NOMO-1 treated with DMSO at 0.1 percent for 48 hours (cell line): ENCODE data around the gene EEIG1.

Source experiments
- DNase-seq: peaks from one replicate; lab custom pipeline; 2025; ENCODE audit not compliant: unreplicated experiment; lab: John Stamatoyannopoulos, UW

Gene EEIG1

GRCh38 chr9:127942216-127943010 lies 38.4 kb downstream of the EEIG1 start:
- peak; percentile 47 for DNase-seq

GRCh38 chr9:127941961-127942215 lies 38.9 kb downstream of the EEIG1 start:
- DNase-seq: no peak

DNA sequence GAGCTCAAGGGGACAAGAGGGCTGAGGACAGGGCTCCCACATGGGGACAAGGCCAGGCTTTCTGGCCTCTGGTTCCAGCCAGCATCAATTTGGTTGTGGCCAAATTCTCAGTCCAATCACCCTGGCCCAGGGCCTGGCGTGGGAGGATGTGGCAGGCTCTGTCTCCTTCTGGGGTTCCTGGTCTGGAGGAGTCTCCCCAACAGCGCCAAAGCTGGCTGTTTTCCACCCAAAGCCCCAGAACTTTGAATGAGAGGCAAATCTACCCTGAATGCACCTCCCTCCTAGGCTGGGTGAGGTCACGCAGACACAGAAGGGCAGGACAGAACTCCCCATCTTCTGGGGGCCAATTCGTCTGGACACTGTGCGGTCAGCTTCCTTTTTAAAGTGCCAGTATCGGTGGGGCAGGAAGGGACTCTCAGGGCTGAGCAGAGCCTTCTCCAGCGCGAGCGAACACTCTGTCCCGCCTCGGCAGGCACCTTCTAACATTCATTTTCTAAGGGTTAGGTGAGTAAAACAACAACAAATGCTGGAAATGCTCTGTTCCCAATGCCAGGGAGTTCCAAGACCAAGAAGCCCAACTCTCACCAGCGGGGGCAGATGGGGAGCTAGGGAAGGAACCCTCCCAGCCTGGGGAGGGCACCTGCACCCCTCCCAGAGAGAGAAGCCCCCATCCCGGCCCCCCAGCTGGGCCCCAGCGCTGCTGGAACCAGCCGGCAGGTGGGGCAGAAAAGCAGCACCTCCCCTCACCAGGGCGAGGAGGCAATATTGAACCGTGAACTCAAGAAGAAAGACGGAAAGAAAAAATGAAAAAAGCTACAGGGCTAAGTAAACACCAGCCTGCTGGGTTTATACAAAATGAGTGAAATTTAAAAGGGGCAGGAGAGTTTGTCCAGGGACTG lies 39.5 kb downstream of the EEIG1 start:
- no peak for DNase-seq

- no peak for DNase-seq
These were observed 40.2 kb downstream of the EEIG1 start for GRCh38 chr9:127940593-127940992.

- DNase-seq: no peak
These were observed 42.5 kb downstream of the EEIG1 start for GRCh38 chr9:127938298-127938690.

DNA sequence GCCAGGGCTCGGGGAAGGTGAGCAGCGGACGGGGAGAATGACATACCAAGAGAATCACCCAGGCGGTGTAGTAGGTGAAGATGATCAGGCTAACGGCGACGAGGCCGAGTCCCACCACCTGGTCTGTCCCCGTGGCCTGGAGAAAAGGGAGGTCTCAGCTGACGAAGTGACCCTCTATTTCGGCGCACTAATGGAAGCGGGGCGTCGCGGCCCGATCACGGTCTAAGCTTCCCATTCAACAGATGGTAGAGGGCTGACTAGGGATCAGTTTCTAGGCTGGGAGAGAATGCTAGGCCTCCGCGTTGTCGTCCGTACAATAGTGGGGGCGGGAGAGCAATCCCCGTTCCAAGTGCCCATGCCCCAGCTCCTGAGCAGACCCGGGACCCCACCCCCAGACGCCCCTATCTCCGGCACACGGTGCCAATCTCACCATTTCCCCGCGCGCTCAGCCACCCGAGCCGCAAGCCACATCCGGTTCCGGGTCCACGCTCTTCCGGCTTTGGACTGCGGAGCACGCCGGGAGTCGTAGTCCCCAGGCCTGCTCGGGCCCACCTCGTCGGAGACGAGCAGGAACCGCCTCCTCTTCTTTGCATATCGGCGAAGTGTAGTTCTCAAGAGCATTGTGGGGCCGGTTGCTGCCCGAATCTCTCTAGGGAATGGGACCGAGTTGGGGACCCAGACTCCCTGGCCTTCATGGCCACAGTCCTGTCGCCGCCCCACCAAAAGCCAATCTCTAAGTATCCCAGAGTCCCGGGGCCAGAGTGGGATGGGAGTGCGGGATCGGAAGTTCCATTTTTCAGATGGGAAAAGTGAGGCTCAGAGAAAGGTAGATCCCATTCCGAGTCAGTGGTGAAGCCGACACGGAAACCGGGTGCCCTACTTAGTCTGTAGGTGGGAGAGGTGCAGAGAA lies 43.1 kb downstream of the EEIG1 start, which contains the start of gene DPM2:
TSS of gene DPM2 (minus strand) at position 467 of the 910 bp plus-strand sequence. CDS start at position 433, 34 bp downstream.
- DNase-seq: peak; percentile 87

- DNase-seq: peak; percentile 27
These were observed 43.8 kb downstream of the EEIG1 start for GRCh38 chr9:127937056-127937387.

GRCh38 chr9:127936347-127936852 lies 44.4 kb downstream of the EEIG1 start:
- DNase-seq: no peak

DNA sequence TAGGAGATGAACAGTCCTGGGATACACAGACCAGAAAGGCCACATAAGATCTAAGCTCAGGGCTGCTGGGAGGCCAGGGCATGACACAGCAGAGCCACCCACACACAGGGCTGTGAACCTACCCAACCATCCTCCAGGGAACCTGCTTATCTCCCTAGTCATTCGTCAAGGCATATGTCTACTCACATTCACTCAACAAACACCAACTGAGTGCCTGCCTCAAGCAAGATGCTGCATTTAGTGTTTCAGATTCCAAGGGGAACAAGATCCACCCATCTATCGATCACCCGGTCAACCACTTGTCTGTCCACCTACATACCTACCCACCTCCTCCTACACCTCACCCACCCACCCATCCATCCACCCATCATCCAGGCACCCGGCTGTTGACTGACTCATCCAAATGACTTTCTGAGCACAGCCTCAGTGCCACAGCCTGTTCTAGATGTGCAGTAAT lies 45.0 kb downstream of the EEIG1 start:
- no peak for DNase-seq

DNA sequence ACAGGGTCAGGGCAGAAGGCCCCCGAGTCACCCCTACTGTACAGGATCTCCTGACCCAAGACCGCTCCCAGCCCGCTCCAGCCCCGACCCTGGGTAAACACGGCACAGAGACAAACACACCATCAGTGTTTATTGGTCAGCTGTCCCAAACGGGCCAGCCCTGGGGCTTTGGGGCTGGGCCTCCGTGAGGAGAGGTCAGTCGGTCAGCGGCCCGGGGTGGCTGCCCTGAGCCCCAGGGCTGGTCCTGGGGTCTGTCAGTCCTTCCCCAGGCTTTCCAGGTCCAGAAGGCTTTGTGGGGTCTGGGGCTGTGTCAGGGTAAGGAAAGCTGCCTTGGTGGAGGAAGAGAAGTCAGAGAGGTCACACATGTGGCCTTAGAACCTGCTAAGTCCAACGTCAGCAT lies 45.8 kb downstream of the EEIG1 start:
- DNase-seq: no peak

GRCh38 chr9:127934248-127934647 lies 46.5 kb downstream of the EEIG1 start:
- DNase-seq: no peak

- DNase-seq: no peak
These were observed 49.5 kb downstream of the EEIG1 start for GRCh38 chr9:127931092-127931881.
